ENCODE results near the gene RFC5. TPM values are rescaled to one million over a fixed set of nuclear protein-coding genes. Genes with fewer than 3 reads are reported as not detected.

RFC5 gene
- total and polyA plus RNA-seq, 2 of the 4 experiments (the other 2 are of a cell fraction) = 14.7 to 20.1 TPM

DNA sequence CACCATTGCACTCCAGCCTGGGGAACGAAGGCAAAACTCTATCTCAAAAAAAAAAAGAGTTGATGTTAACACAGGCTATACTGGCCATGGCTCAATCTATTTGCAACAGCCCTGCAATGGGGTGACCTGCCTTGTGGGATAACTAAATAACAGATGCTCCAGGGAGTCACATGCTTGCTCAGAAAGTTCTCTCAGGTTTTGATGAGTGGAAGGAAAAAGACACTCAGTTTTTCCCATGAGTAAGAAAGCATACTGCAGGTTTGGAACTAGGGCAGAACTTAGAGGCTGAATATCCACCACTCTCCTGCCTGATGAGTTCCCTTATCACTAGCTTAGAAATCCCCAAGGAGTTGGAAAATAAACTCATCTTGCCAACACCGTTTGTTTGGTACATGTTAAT, 27.6 kb downstream of the RFC5 start:
- Histone ChIP-seq H3K9ac (ENCODE audit: low read depth, low read length) (no peak overlapping the region), H3K4me2 (ENCODE audit: low read depth, low read length) (no peak overlapping the region), H3K14ac (replicated peaks; ENCODE audit: low read depth, low read length) (no peak overlapping the region), H3K4ac (ENCODE audit: low read depth, low read length) (no peak overlapping the region), H3K4me3 (ENCODE audit: insufficient read depth, low read depth, low read length) (no peak overlapping the region), H3K9me1 (ENCODE audit: insufficient read depth, low read length) (no peaks in the 10 kb centered on the region; the same call in 1 of the 2 replicates), H2BK120ac (ENCODE audit: low read depth, low read length) (no peak overlapping the region), H3K23ac (ENCODE audit: low read depth, low read length) (no peak overlapping the region), H3K18ac (ENCODE audit: low read depth, low read length) (no peak overlapping the region), H3K27ac (ENCODE audit: insufficient read depth, low read length) (no peak overlapping the region), H3K9me3 (ENCODE audit: control insufficient read depth, insufficient read depth, low read length) (no peaks in the 10 kb centered on the region), H2AFZ (replicated peaks; ENCODE audit: low read length, poor library complexity) (no peak overlapping the region), H2BK20ac (ENCODE audit: low read depth, low read length) (no peak overlapping the region), H3K4me1 (ENCODE audit: control insufficient read depth, insufficient read depth, low read length) (no peaks in the 10 kb centered on the region), H3K79me1 (ENCODE audit: low read depth in 1 of 2, low read length in 2 of 2) (peaks cover 38 to 45% of the 10 kb centered on the region in 2 experiments), H4K91ac (ENCODE audit: insufficient read depth, low read depth, low read length) (no peak overlapping the region), H2AK9ac (replicated peaks; ENCODE audit: low read depth, low read length, poor library complexity) (no peak overlapping the region), H2BK15ac (ENCODE audit: low read depth, low read length) (no peak overlapping the region), H4K8ac (ENCODE audit: low read depth in 2 of 2, low read length in 2 of 2) (no peak overlapping the region), H4K20me1 (ENCODE audit: insufficient read depth, low read length) (peaks cover 11% of the 10 kb centered on the region; the same call in 1 of the 2 replicates), H3K56ac (ENCODE audit: extremely low read depth, insufficient read depth, low read length) (no peak overlapping the region), H3K27me3 (ENCODE audit: control insufficient read depth, insufficient read depth, low read length) (no peaks in the 10 kb centered on the region), H2BK5ac (ENCODE audit: low read depth, low read length, poor library complexity, severe bottlenecking) (no peak overlapping the region), H2AK5ac (ENCODE audit: low read depth, low read length) (no peak overlapping the region), H3K36me3 (ENCODE audit: control insufficient read depth, insufficient read depth, low read length) (peaks cover 45% of the 10 kb centered on the region), H4K5ac (ENCODE audit: low read depth, low read length) (no peak overlapping the region)
- intact Hi-C loops (cut with micrococcal nuclease) (no loop called here), in situ Hi-C loops (cut with MboI; ENCODE audit: low sequenced_read_pairs) (loop anchor here (25.0 kb wide), 1 partner anchor 343 kb away; the partner anchor contains the start of gene SUDS3), dilution Hi-C loops (cut with HindIII; ENCODE audit: low sequenced_read_pairs, unreplicated experiment) (no loop called here)
- ATAC-seq (ENCODE audit: low read depth) = no peak
- no CpG with 5 or more reads among the region's 2 CpGs for WGBS, 2 experiments (ENCODE audit: extremely low coverage in 2 of 2, insufficient read length in 1 of 2)
- DNase-seq = no peak
- no TSS peak for BruUV-seq (replicated peaks)
- TF ChIP-seq MAFK (IDR thresholded peaks at IDR 0.05; ENCODE audit: low read depth, low read length) = no peak
- TF ChIP-seq RAD21 (IDR thresholded peaks at IDR 0.05; ENCODE audit: low read length) = no peak
- ChIA-PET POLR2A (ENCODE audit: unreplicated experiment) (no interaction called here), CTCF (interaction anchor here (1.0 kb wide), 1 partner anchor 9 kb away, joined by 3 read pairs; no protein-coding TSS in a partner anchor)
